Mammary epithelial cell (primary cell): Measurements from ENCODE around the gene AFG1L.
"Not testable (repeated sequence)": the region's sequence is repeated elsewhere in the genome, so short reads cannot be mapped to it uniquely, and the experiment has no call there.

Source experiments
- EZH2 ChIP-seq: IDR thresholded peaks from 2 replicates; pipeline ENCODE4 v1.6.1; 2012; ENCODE audit warnings: low read length, inconsistent platforms, borderline replicate concordance
- TF ChIP-seq, protein P1 (sequence below), 2 donors: IDR thresholded peaks in 1 of 2; conservative IDR thresholded peaks in 1 of 2; 2 replicates each; pipeline ENCODE4 v1.5.1; 2011 to 2012; ENCODE audit warnings: inconsistent platforms in 2 of 2, low read length in 2 of 2, mild to moderate bottlenecking in 2 of 2, control low read depth in 1 of 2, low read depth in 1 of 2; ENCODE audit not compliant: insufficient read depth in 1 of 2; ENCODE audit errors: extremely low read depth in 1 of 2

DNA sequence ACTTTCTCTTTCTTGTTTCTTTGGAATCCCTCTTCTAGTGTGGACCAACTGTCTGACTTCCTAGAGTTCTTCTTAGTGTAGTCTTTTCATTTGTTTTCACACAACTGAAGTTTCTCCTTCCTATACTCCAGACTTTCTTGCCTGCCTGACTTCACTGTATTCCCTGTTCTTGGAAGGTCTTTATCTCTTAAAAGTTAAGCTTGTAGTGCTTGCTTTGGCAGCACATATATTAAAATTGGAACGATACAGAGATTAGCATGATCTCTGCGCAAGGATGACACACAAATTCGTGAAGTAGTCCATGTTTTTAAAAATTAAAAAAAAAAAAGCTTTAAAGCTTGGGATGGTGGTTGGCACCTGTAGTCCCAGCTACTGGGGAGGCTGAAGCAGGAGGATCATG is 2.3 kb upstream of the AFG1L start:
- TF ChIP-seq, protein P1, sequence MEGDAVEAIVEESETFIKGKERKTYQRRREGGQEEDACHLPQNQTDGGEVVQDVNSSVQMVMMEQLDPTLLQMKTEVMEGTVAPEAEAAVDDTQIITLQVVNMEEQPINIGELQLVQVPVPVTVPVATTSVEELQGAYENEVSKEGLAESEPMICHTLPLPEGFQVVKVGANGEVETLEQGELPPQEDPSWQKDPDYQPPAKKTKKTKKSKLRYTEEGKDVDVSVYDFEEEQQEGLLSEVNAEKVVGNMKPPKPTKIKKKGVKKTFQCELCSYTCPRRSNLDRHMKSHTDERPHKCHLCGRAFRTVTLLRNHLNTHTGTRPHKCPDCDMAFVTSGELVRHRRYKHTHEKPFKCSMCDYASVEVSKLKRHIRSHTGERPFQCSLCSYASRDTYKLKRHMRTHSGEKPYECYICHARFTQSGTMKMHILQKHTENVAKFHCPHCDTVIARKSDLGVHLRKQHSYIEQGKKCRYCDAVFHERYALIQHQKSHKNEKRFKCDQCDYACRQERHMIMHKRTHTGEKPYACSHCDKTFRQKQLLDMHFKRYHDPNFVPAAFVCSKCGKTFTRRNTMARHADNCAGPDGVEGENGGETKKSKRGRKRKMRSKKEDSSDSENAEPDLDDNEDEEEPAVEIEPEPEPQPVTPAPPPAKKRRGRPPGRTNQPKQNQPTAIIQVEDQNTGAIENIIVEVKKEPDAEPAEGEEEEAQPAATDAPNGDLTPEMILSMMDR (conservative IDR thresholded peaks at IDR 0.05 in 1 of 2, IDR thresholded peaks at IDR 0.05 in 1 of 2; ENCODE audit: extremely low read depth in 1 of 2, insufficient read depth in 1 of 2, low read depth in 1 of 2, low read length in 2 of 2): not testable (repeated sequence)
- not testable (repeated sequence) for TF ChIP-seq EZH2
